Karpas-422 (cell line): ENCODE data around the gene STS. TPM values are rescaled to one million over a fixed set of nuclear protein-coding genes. Genes with fewer than 3 reads are reported as not detected.
"Not testable (repeated sequence)": the region's sequence is repeated elsewhere in the genome, so short reads cannot be mapped to it uniquely, and the experiment has no call there.

ENCODE experiments used
- DNase-seq: peaks from one replicate; pipeline ENCODE4 v3.0.0-alpha.2; 2015
- H2AFZ ChIP-seq: fragments of 200-600 bp; sonication (generic); 2 replicates; pipeline ENCODE4 v1.6.1; 2014; ENCODE audit warnings: antibody characterized with exemption, low read length, mixed read lengths
- H3K27ac ChIP-seq: fragments of 200-600 bp; sonication (generic); 2 replicates; pipeline ENCODE4 v1.5.1; 2014; ENCODE audit warnings: mild to moderate bottlenecking, low read length, moderate library complexity
- H3K27me3 ChIP-seq: fragments of 200-600 bp; sonication (generic); 2 replicates; pipeline ENCODE4 v1.6.1; 2014; ENCODE audit warnings: low read length, mixed read lengths
- H3K36me3 ChIP-seq: fragments of 200-600 bp; sonication (generic); 2 replicates; pipeline ENCODE4 v1.6.1; 2014; ENCODE audit warnings: low read length, mixed read lengths; ENCODE audit not compliant: insufficient read depth
- H3K4me1 ChIP-seq: fragments of 200-600 bp; sonication (generic); 2 replicates; pipeline ENCODE4 v1.6.1; 2014; ENCODE audit warnings: mild to moderate bottlenecking, low read length, mixed read lengths
- H3K4me2 ChIP-seq: fragments of 200-600 bp; sonication (generic); 2 replicates; pipeline ENCODE4 v1.6.1; 2014; ENCODE audit warnings: low read length, low read depth, mild to moderate bottlenecking; ENCODE audit not compliant: poor library complexity, severe bottlenecking
- H3K4me3 ChIP-seq: fragments of 200-600 bp; sonication (generic); 2 replicates; pipeline ENCODE4 v1.5.1; 2014; ENCODE audit warnings: mild to moderate bottlenecking, antibody characterized with exemption, low read length, mixed read lengths
- H3K79me2 ChIP-seq: fragments of 200-600 bp; sonication (generic); 2 replicates; pipeline ENCODE4 v1.6.1; 2014; ENCODE audit warnings: mild to moderate bottlenecking, low read length, mixed read lengths
- H3K9ac ChIP-seq: fragments of 200-600 bp; sonication (generic); 2 replicates; pipeline ENCODE4 v1.6.0; 2014; ENCODE audit warnings: low read length
- H3K9me2 ChIP-seq: fragments of 200-600 bp; sonication (generic), shearing (Covaris generic); replicated peaks from 2 replicates; pipeline ENCODE4 v1.6.0; 2014; ENCODE audit warnings: mild to moderate bottlenecking, low read length, moderate library complexity; ENCODE audit not compliant: insufficient read depth
- H3K9me3 ChIP-seq: fragments of 300-700, 200-600 bp; sonication (generic); 2 replicates; pipeline ENCODE4 v1.6.1; 2014; ENCODE audit warnings: low read length, mixed read lengths
- H4K20me1 ChIP-seq: fragments of 200-600 bp; sonication (generic); 2 replicates; pipeline ENCODE4 v1.6.1; 2014; ENCODE audit warnings: mild to moderate bottlenecking, antibody characterized with exemption, low read length, low read depth; ENCODE audit not compliant: insufficient read depth
- total RNA-seq: library from RNA; depleted of rRNA; stranded (reverse); fragments of >200 nt; shearing (Covaris generic); gene quantifications from 2 replicates; pipeline ENCODE4 v1.2.3, GENCODE V29; 2014; ENCODE audit warnings: low replicate concordance

STS gene
- total RNA-seq, 1 experiment from 2014 or later, result 28.5 TPM

- no peaks in the 10 kb centered on the region for H3K9me2 ChIP-seq
- DNase-seq, result peak; percentile 78
- H3K9ac ChIP-seq, result no peak overlapping the region
- H3K27me3 ChIP-seq, result no peaks in the 10 kb centered on the region
- H3K27ac ChIP-seq, result no peak overlapping the region
- H3K4me1 ChIP-seq, result peaks cover 11% of the 10 kb centered on the region
- H4K20me1 ChIP-seq, result no peaks in the 10 kb centered on the region
- H2AFZ ChIP-seq, result no peak overlapping the region
- H3K4me2 ChIP-seq, result no peak overlapping the region
- peaks cover 63% of the 10 kb centered on the region for H3K36me3 ChIP-seq
- peaks cover 94% of the 10 kb centered on the region for H3K79me2 ChIP-seq
- peaks cover 7% of the 10 kb centered on the region; the same call in 1 of the 2 replicates for H3K9me3 ChIP-seq
- no peak overlapping the region for H3K4me3 ChIP-seq
Observed at GRCh38 chrX:7170898-7171297, 23.4 kb downstream of the STS start.

- H3K9ac ChIP-seq, H3K9me2 ChIP-seq, H3K27ac ChIP-seq, H3K9me3 ChIP-seq, DNase-seq, H3K4me3 ChIP-seq, H3K4me2 ChIP-seq, H3K4me1 ChIP-seq, H4K20me1 ChIP-seq, H3K27me3 ChIP-seq, H2AFZ ChIP-seq: not testable (repeated sequence)
- H3K36me3 ChIP-seq, result peaks cover 39% of the 10 kb centered on the region
- H3K79me2 ChIP-seq, result peaks cover 92% of the 10 kb centered on the region
Observed at GRCh38 chrX:7178859-7179258, 31.3 kb downstream of the STS start.

GRCh38 chrX:7179446-7179845 is 31.9 kb downstream of the STS start:
- DNase-seq, result no peak
- H3K79me2 ChIP-seq, result peaks cover 92% of the 10 kb centered on the region
- H2AFZ ChIP-seq, result no peak overlapping the region
- H3K4me3 ChIP-seq, result no peak overlapping the region
- peaks cover 34% of the 10 kb centered on the region for H3K36me3 ChIP-seq
- H3K27ac ChIP-seq, result no peak overlapping the region
- no peaks in the 10 kb centered on the region for H3K9me2 ChIP-seq
- H3K27me3 ChIP-seq, result no peaks in the 10 kb centered on the region
- H3K4me2 ChIP-seq, result no peak overlapping the region
- no peaks in the 10 kb centered on the region for H4K20me1 ChIP-seq
- no peak overlapping the region for H3K9ac ChIP-seq
- no peaks in the 10 kb centered on the region for H3K9me3 ChIP-seq
- H3K4me1 ChIP-seq, result peaks cover 8% of the 10 kb centered on the region; the same call in 1 of the 2 replicates

DNA sequence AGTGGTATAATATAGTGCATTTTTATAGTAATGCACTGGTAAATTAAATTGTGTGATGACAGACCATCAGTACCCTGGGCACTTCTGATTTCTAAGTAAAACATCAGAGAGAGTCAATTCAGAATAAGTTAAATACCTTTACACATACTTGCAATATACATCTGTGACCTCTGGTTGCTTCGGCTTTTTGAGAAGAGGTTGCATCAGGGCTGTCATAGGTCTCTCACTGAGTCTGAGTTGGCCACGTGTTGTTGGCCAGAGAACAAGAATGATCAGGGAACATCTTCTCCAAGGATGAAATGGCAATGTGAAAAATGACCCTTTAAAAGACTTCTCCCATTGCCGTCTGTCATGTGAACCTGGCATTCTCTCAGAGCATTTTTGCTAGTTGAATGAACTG is 37.3 kb downstream of the STS start:
- no peaks in the 10 kb centered on the region for H3K9me2 ChIP-seq
- H4K20me1 ChIP-seq, result no peaks in the 10 kb centered on the region
- H3K27ac ChIP-seq, result no peak overlapping the region
- H3K4me2 ChIP-seq, result no peak overlapping the region
- H3K79me2 ChIP-seq, result peaks cover 92% of the 10 kb centered on the region
- H3K36me3 ChIP-seq, result peaks cover 18% of the 10 kb centered on the region
- peaks cover 29% of the 10 kb centered on the region for H3K4me1 ChIP-seq
- DNase-seq, result no peak
- H3K9ac ChIP-seq, result no peak overlapping the region
- no peak overlapping the region for H2AFZ ChIP-seq
- H3K9me3 ChIP-seq, result no peaks in the 10 kb centered on the region
- no peak overlapping the region for H3K4me3 ChIP-seq
- no peaks in the 10 kb centered on the region for H3K27me3 ChIP-seq

GRCh38 chrX:7188672-7189071 is 41.2 kb downstream of the STS start:
- no peak overlapping the region for H3K9ac ChIP-seq
- peaks cover 26% of the 10 kb centered on the region for H3K4me1 ChIP-seq
- H4K20me1 ChIP-seq, result no peaks in the 10 kb centered on the region
- H2AFZ ChIP-seq, result no peak overlapping the region
- no peak overlapping the region for H3K4me2 ChIP-seq
- H3K79me2 ChIP-seq, result peaks cover 68% of the 10 kb centered on the region
- H3K27ac ChIP-seq, result no peak overlapping the region
- H3K9me2 ChIP-seq, result no peaks in the 10 kb centered on the region
- no peaks in the 10 kb centered on the region for H3K27me3 ChIP-seq
- no peak overlapping the region for H3K4me3 ChIP-seq
- no peaks in the 10 kb centered on the region; the same call in 1 of the 2 replicates for H3K36me3 ChIP-seq
- DNase-seq, result no peak
- H3K9me3 ChIP-seq, result no peaks in the 10 kb centered on the region

- Histone ChIP-seq H3K9me3 (no peaks in the 10 kb centered on the region), H3K4me1 (peaks cover 16% of the 10 kb centered on the region), H3K4me2 (no peak overlapping the region), H3K36me3 (no peaks in the 10 kb centered on the region; the same call in 1 of the 2 replicates), H3K27ac (0 out of 2 replicates have a peak overlapping the region, but pooled peaks have one; percentile 16), H4K20me1 (no peaks in the 10 kb centered on the region), H3K79me2 (peaks cover 65% of the 10 kb centered on the region), H3K27me3 (no peaks in the 10 kb centered on the region), H3K9me2 (no peaks in the 10 kb centered on the region), H2AFZ (no peak overlapping the region), H3K9ac (no peak overlapping the region), H3K4me3 (no peak overlapping the region)
- DNase-seq, result peak; percentile 66
Observed at GRCh38 chrX:7190157-7190556, 42.6 kb downstream of the STS start.

- Histone ChIP-seq H3K9me2 (no peaks in the 10 kb centered on the region), H3K27me3 (no peaks in the 10 kb centered on the region), H3K79me2 (peaks cover 62% of the 10 kb centered on the region), H3K36me3 (no peaks in the 10 kb centered on the region; the same call in 1 of the 2 replicates), H3K4me2 (no peak overlapping the region), H2AFZ (no peak overlapping the region), H3K9ac (no peak overlapping the region), H3K4me3 (no peak overlapping the region), H4K20me1 (no peaks in the 10 kb centered on the region), H3K27ac (no peak overlapping the region), H3K4me1 (peaks cover 16% of the 10 kb centered on the region), H3K9me3 (no peaks in the 10 kb centered on the region)
- peak; percentile 73 for DNase-seq
Observed at GRCh38 chrX:7191681-7192110, 44.2 kb downstream of the STS start.

- DNase-seq, result no peak
- H3K79me2 ChIP-seq, result peaks cover 59% of the 10 kb centered on the region
Observed at GRCh38 chrX:7192871-7193270, 45.4 kb downstream of the STS start.

More at GRCh38 chrX:7192871-7193270, 45.4 kb downstream of the STS start:
- Histone ChIP-seq H3K4me2 (no peak overlapping the region), H3K4me1 (peaks cover 12% of the 10 kb centered on the region), H3K27me3 (no peaks in the 10 kb centered on the region), H3K9me3 (no peaks in the 10 kb centered on the region), H3K36me3 (no peaks in the 10 kb centered on the region; the same call in 1 of the 2 replicates), H3K9ac (no peak overlapping the region), H3K9me2 (no peaks in the 10 kb centered on the region), H4K20me1 (no peaks in the 10 kb centered on the region), H3K4me3 (no peak overlapping the region), H3K27ac (no peak overlapping the region), H2AFZ (no peak overlapping the region)
